OCI-M1 (cell line): Measurements from ENCODE around the gene PDE9A.
A peak's percentile ranks its signal among the peaks of the same experiment; 100 is the strongest.

ENCODE experiments used
- DNase-seq: peaks from one replicate; lab custom pipeline; 2025; lab: John Stamatoyannopoulos, UW

PDE9A gene

GRCh38 chr21:42657676-42658319, 4.4 kb downstream of the PDE9A start:
- DNase-seq, result no peak

GRCh38 chr21:42658320-42659105, 5.1 kb downstream of the PDE9A start:
- no peak for DNase-seq

GRCh38 chr21:42659416-42660117, 6.1 kb downstream of the PDE9A start:
- no peak for DNase-seq

DNA sequence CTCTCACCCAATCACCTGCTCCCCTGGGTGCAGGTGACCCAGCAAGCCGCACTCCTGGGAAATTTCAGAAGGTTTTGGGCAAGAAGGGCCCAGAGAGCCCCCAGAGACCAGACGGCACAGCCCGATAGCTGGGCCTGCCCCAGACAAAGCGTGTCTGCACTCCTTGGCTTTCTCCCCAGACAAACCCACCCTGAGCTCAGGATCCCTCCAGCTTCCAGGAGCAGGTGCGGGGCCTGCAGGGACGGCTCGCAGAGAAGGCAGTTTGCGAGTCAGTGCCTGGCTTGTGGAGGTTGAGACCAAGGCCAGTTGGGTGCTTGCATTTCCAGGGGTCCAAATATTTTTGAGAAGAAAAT, 6.7 kb downstream of the PDE9A start:
- DNase-seq, result no peak

GRCh38 chr21:42661688-42662429, 8.4 kb downstream of the PDE9A start:
- DNase-seq, result no peak

DNA sequence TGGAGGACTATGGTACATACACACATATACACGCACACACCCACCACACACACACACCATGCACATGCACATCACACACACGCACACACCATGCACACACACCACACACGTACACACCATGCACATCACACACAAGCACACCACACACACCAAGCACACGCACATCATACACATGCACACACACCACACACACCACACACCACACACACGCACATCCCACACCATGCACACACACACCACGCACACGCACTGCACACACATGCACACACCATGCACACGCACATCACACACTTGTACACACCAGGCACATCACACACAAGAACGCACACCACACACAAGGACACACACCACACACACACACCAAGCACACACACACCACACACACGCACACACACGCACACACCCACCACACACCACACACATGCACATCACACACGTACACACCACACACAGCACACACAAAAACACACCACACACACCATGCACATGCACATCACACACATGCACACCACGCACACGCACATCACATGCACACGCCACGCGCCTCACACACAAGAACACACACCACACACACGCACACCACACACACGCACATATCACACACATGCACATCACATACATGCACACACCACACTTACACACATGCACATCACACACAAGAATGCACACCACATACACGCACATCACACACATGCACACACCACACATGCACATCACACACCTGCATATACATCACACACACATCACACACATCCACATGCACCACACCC, 9.2 kb downstream of the PDE9A start:
- no peak for DNase-seq

DNA sequence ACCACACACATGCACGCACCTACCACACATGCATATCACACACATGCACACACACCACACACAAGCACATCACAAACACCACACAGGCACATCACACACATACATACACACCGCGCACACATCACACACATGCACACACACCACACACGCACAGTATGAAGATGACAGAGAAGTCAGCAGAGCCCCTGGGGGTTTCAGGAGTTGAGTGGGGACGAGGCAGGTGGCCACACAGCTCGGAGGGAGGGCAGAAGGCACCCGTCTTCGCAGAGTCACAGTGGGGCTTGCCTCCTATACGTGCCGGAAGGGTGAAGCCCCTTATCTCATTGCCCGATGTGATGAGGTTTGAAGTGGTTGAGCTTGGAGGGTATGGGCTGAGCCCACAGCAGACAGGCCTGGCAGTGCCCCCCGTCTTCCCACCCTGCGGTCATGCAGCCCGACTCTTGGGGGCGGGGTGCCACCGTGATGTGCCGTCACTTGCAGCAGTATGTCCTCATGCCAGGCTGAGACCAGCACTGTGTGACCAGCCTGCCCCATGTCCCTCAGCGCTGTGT, 9.9 kb downstream of the PDE9A start:
- no peak for DNase-seq

DNA sequence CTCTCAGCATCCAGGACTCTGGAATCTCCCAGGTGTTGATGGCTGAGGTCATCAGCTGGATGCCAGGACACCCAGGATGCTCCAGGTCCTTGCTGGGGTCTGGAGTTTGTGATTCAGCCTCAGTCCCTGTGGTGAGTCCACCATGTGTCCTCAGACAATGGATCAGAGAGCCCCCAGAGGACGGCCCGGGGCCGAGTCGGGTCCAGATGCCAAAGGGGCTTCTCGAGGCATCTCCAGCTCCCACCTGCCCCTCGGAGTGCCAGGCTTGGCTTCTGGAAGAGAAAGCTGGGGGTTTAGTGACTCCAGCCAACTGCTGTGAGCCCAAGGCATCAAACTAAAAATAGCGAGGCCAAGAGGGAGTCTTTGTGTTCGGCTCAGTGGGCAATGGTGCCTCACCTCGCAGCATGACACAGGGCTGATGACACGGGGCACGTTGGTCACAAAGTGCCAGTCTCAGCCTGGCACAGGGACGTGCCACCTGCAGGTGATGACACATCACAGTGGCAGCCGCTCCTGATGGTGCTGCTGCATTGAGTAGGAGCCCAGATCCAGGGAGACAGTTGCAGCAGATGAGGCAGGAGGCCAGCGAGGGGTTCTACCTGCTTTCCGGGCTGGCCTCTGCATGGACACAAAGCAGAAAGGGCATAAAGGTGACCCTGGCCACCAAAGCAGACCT, 10.6 kb downstream of the PDE9A start:
- no peak for DNase-seq

- DNase-seq, result no peak
These were observed 11.2 kb downstream of the PDE9A start for GRCh38 chr21:42664614-42665013.

DNA sequence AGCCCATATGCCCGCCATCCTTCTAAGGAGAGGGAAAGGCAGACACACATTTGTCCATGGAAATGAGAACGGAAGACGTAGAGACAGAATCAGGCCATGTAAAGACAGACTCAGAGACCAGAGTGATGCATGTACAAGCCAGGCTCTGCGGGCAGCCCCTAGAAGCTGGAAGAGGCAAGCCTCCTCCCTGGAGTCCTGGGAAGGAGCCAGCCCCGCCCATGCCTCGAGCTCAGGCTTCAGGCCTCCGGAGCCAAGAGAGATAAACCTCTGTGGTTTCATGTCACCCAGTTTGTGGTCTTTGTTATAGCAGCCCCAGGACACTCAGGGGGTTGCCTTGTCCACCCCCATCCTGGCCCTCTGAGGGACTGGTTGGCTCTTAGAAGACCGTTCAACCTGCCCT, 11.6 kb downstream of the PDE9A start:
- DNase-seq, result peak; percentile 92

GRCh38 chr21:42665484-42665883, 12.1 kb downstream of the PDE9A start:
- DNase-seq, result no peak

- peak; percentile 78 for DNase-seq
These were observed 12.8 kb downstream of the PDE9A start for GRCh38 chr21:42666023-42666747.

GRCh38 chr21:42666925-42667324, 13.5 kb downstream of the PDE9A start:
- DNase-seq, result no peak

DNA sequence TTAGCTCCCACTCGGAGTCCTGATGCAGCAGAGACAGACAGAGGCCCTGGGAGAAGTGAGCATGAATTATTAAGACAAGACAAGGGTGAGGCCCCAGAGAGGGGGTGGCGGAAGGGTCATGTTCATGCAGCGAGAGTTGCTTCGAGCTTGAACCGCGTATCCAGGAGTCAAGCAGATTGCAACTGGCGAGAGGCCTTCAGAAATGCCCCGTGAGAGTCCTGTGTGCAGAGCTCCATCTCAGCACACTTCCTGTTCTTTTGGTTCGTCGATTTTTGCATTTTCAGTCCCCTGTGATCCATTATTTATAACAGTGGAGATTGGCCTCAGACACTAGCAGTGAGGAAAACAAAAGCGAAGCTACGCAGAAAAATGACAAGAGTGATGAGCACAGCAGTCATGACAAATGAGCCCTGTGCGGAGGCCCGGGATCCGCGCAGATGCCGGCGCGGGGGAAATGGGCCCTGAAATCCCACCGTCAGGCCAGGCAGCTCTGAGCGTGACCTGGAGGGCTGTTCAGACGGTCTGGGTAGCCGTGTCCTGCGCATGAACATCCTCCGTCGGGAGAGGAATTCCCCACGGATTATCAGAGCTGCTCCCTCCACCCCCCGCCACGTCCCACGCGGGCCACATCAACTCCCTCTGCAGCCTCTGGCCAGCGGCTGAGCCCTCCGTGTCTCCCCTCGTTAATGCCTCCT, 15.0 kb downstream of the PDE9A start:
- no peak for DNase-seq

- DNase-seq, result no peak
These were observed 15.6 kb downstream of the PDE9A start for GRCh38 chr21:42669041-42669440.

DNA sequence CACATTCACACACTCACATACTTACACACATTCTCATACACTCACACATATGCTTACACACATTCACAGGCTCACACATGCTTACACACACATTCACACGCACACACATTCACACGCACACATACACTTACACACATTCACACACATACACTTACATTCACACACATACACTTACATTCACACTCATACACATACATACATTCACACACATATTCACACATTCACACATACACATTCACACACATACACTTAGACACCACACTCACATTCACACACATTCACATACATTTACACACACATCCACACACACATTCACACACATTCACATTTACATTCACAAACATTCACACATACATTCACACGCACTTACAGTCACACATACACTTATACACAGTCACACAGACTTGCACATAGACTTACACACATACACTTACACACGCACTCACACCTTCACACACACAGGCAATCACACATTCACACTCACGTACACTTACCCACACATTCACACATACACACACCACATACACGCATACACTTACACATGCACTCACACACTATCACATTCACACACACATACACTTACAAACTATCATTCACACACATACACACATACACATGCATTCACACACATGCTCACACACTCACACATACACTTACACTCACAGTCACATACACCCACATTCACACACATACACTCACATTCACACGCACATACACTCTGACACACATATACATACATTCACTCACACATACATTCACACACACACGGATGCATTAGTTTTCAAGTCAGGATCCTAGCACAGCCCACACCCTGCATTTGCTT, 16.8 kb downstream of the PDE9A start:
- no peak for DNase-seq

GRCh38 chr21:42670884-42671283, 17.5 kb downstream of the PDE9A start:
- DNase-seq, result peak; percentile 70

GRCh38 chr21:42671778-42672593, 18.6 kb downstream of the PDE9A start:
- DNase-seq, result no peak
